Spleen (tissue), 7 donors: ENCODE results near the gene SORBS2.

Experiments
- POLR2AphosphoS5 ChIP-seq, 3 donors: sonication (generic); formaldehyde crosslinking; IDR thresholded peaks; one replicate each; pipeline ENCODE4 v1.5.1; 2017; ENCODE audit warnings: antibody characterized with exemption in 3 of 3
- TF ChIP-seq, protein P1 (sequence below), 11 experiments: fragments of 200-600 bp in 7 of 11; fragments of 450-650 bp in 4 of 11; sonication (generic) in 4 of 11; IDR thresholded peaks in 8 of 11; conservative IDR thresholded peaks in 3 of 11; 1 replicate in 7 of 11; 2 replicates in 4 of 11; pipeline versions ENCODE4 v1.4.0 to v1.8.0; 2016 to 2021; ENCODE audit warnings: antibody characterized with exemption in 11 of 11, inconsistent platforms in 4 of 11, mild to moderate bottlenecking in 1 of 11
- donor health status: DM: no; HTN: no; CAD: no; lungs with moderate emphysema.
- donor health status: DM: no; HTN: no; CAD: no.
- donor health status: DM: no; HTN: no; CAD: no.

DNA sequence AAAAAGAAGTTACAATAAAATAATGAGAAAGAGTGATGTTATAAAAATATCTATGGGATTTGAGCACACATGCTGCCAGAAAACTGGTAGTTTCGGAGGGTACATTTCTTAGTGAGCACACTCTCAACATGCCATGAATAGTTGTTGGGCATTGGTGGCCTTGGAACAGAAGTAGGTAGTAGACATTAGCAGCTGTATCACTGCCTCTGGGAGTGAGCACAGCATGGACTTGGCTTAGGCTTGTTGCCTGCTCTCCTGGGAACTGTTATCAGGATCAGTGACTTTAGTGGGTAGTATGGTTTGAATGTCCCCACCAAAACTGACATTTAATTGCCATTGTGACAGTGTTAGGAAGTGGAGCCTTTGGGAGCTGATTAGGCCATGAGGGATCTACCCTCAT lies 263.4 kb downstream of the SORBS2 start:
- TF ChIP-seq, protein P1, sequence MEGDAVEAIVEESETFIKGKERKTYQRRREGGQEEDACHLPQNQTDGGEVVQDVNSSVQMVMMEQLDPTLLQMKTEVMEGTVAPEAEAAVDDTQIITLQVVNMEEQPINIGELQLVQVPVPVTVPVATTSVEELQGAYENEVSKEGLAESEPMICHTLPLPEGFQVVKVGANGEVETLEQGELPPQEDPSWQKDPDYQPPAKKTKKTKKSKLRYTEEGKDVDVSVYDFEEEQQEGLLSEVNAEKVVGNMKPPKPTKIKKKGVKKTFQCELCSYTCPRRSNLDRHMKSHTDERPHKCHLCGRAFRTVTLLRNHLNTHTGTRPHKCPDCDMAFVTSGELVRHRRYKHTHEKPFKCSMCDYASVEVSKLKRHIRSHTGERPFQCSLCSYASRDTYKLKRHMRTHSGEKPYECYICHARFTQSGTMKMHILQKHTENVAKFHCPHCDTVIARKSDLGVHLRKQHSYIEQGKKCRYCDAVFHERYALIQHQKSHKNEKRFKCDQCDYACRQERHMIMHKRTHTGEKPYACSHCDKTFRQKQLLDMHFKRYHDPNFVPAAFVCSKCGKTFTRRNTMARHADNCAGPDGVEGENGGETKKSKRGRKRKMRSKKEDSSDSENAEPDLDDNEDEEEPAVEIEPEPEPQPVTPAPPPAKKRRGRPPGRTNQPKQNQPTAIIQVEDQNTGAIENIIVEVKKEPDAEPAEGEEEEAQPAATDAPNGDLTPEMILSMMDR (IDR thresholded peaks at IDR 0.05 in 8 of 11, conservative IDR thresholded peaks at IDR 0.05 in 3 of 11): no peak
- no peak for TF ChIP-seq POLR2AphosphoS5 (IDR thresholded peaks at IDR 0.05)
